Hepatocyte (in vitro differentiated cells): ENCODE measurements around the gene SLC39A11.

Source experiments
- EZH2phosphoT487 ChIP-seq: fragments of 200-600 bp; sonication (generic); IDR thresholded peaks from one replicate; pipeline ENCODE4 v1.6.1; 2018; ENCODE audit warnings: antibody characterized with exemption, mild to moderate bottlenecking, low read depth, moderate library complexity; ENCODE audit not compliant: unreplicated experiment, severe bottlenecking
- TF ChIP-seq, protein P1 (sequence below): fragments of 200-600 bp; sonication (generic); IDR thresholded peaks from 2 replicates; pipeline ENCODE4 v1.5.1; 2016; ENCODE audit warnings: antibody characterized with exemption, mild to moderate bottlenecking; ENCODE audit not compliant: poor library complexity

DNA sequence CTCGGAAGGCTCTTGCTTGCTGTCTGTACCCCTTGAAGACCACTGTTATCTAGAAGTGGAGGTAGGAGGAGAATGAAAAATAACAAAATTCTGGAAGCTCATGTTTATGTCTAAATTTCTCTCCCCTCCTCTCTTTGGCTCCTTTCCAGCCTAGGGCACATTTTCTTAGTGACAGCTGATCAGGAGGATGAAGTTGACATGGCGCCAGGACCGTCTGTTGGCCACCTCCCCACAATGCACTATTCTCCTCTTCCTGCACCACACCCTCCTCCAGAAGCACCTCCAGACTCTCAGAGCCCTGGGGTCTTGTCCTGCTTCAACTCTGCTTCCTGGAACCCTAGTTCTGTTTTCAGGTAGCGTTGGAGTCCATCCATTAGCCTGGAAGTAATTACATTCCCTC is 46.8 kb upstream of the SLC39A11 start:
- TF ChIP-seq, protein P1, sequence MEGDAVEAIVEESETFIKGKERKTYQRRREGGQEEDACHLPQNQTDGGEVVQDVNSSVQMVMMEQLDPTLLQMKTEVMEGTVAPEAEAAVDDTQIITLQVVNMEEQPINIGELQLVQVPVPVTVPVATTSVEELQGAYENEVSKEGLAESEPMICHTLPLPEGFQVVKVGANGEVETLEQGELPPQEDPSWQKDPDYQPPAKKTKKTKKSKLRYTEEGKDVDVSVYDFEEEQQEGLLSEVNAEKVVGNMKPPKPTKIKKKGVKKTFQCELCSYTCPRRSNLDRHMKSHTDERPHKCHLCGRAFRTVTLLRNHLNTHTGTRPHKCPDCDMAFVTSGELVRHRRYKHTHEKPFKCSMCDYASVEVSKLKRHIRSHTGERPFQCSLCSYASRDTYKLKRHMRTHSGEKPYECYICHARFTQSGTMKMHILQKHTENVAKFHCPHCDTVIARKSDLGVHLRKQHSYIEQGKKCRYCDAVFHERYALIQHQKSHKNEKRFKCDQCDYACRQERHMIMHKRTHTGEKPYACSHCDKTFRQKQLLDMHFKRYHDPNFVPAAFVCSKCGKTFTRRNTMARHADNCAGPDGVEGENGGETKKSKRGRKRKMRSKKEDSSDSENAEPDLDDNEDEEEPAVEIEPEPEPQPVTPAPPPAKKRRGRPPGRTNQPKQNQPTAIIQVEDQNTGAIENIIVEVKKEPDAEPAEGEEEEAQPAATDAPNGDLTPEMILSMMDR, result no peak
- no peak for TF ChIP-seq EZH2phosphoT487
